ENCODE data around the gene COA8.

Gene COA8

DNA sequence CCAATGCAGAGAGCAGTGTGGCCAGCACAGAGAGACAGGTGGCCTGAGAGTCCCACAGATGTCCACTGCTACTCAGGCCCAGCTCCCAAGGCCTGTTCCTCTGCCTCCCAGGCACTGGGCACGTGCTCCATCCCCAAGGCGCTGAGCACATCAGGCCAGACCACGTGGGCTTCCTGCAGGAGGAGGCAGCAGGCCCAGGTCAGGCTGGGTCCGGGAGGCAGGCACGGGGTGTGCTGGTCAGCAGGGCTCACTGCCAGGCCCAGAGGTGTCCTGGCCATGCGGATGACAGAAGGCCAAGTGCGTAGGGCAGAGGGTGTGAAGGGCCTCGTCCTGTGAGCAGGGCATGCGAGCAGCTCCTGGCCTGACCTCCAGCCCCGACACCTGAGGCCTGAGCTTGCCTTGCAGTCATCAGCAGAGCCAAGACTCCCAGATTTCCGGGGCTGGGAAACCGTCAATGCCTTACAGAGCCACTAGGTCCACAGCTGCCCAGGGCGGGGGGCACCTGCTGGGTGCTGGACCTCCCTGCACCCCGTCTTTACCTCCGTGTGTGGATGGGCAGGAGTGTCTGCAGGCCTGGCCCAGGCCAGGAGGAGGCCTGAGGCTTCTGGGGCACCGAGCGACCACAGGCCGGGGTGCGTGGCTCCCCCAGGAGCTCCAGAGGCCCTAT lies 18.9 kb upstream of the COA8 start:
- TF ChIP-seq POLR2A (IDR thresholded peaks at IDR 0.05; ENCODE audit: low read depth, low read length), result no peak
- no peak for TF ChIP-seq TAF1 (IDR thresholded peaks at IDR 0.05; ENCODE audit: low read depth, low read length)
- no peak for TF ChIP-seq PAX5 (IDR thresholded peaks at IDR 0.05; ENCODE audit: insufficient read depth, low read length, severe bottlenecking)
- TF ChIP-seq POU2F2 (IDR thresholded peaks at IDR 0.05; ENCODE audit: low read depth, low read length), result no peak
- no peak for TF ChIP-seq SPI1 (IDR thresholded peaks at IDR 0.05; ENCODE audit: low read depth, low read length)
- TF ChIP-seq POLR2AphosphoS5 (IDR thresholded peaks at IDR 0.05; ENCODE audit: low read depth, low read length), result no peak
- FAIRE-seq (no peak), DNase-seq (ENCODE audit: insufficient read length, low spot score) (no peak)

GRCh38 chr14:103544388-103545218 lies 18.2 kb upstream of the COA8 start:
- no peak for DNase-seq (ENCODE audit: insufficient read length, low spot score)
- no peak for FAIRE-seq
- no peak for TF ChIP-seq POU2F2 (IDR thresholded peaks at IDR 0.05; ENCODE audit: low read depth, low read length)
- no peak for TF ChIP-seq TAF1 (IDR thresholded peaks at IDR 0.05; ENCODE audit: low read depth, low read length)
- TF ChIP-seq PAX5 (IDR thresholded peaks at IDR 0.05; ENCODE audit: insufficient read depth, low read length, severe bottlenecking), result no peak
- no peak for TF ChIP-seq POLR2A (IDR thresholded peaks at IDR 0.05; ENCODE audit: low read depth, low read length)
- TF ChIP-seq SPI1 (IDR thresholded peaks at IDR 0.05; ENCODE audit: low read depth, low read length), result no peak
- TF ChIP-seq POLR2AphosphoS5 (IDR thresholded peaks at IDR 0.05; ENCODE audit: low read depth, low read length), result no peak

- TF ChIP-seq POLR2A (IDR thresholded peaks at IDR 0.05; ENCODE audit: low read depth, low read length) (no peak), PAX5 (IDR thresholded peaks at IDR 0.05; ENCODE audit: insufficient read depth, low read length, severe bottlenecking) (no peak), POU2F2 (IDR thresholded peaks at IDR 0.05; ENCODE audit: low read depth, low read length) (no peak), TAF1 (IDR thresholded peaks at IDR 0.05; ENCODE audit: low read depth, low read length) (no peak), POLR2AphosphoS5 (IDR thresholded peaks at IDR 0.05; ENCODE audit: low read depth, low read length) (no peak), SPI1 (IDR thresholded peaks at IDR 0.05; ENCODE audit: low read depth, low read length) (no peak)
- DNase-seq (ENCODE audit: insufficient read length, low spot score) (no peak), FAIRE-seq (no peak)
Observed at GRCh38 chr14:103545219-103545914, 17.4 kb upstream of the COA8 start.

GRCh38 chr14:103545915-103546651 lies 16.7 kb upstream of the COA8 start:
- FAIRE-seq, result no peak
- TF ChIP-seq POLR2AphosphoS5 (IDR thresholded peaks at IDR 0.05; ENCODE audit: low read depth, low read length), result no peak
- no peak for TF ChIP-seq SPI1 (IDR thresholded peaks at IDR 0.05; ENCODE audit: low read depth, low read length)
- no peak for TF ChIP-seq TAF1 (IDR thresholded peaks at IDR 0.05; ENCODE audit: low read depth, low read length)
- TF ChIP-seq PAX5 (IDR thresholded peaks at IDR 0.05; ENCODE audit: insufficient read depth, low read length, severe bottlenecking), result no peak
- TF ChIP-seq POLR2A (IDR thresholded peaks at IDR 0.05; ENCODE audit: low read depth, low read length), result no peak
- no peak for TF ChIP-seq POU2F2 (IDR thresholded peaks at IDR 0.05; ENCODE audit: low read depth, low read length)

GRCh38 chr14:103546652-103547454 lies 15.9 kb upstream of the COA8 start:
- TF ChIP-seq SPI1 (IDR thresholded peaks at IDR 0.05; ENCODE audit: low read depth, low read length) (no peak), POLR2A (IDR thresholded peaks at IDR 0.05; ENCODE audit: low read depth, low read length) (no peak), POLR2AphosphoS5 (IDR thresholded peaks at IDR 0.05; ENCODE audit: low read depth, low read length) (no peak), POU2F2 (IDR thresholded peaks at IDR 0.05; ENCODE audit: low read depth, low read length) (no peak), TAF1 (IDR thresholded peaks at IDR 0.05; ENCODE audit: low read depth, low read length) (no peak), PAX5 (IDR thresholded peaks at IDR 0.05; ENCODE audit: insufficient read depth, low read length, severe bottlenecking) (no peak)
- FAIRE-seq (peak; percentile 94), DNase-seq (ENCODE audit: insufficient read length, low spot score) (peak; percentile 99)

More at GRCh38 chr14:103545915-103546651, 16.7 kb upstream of the COA8 start:
- DNase-seq (ENCODE audit: insufficient read length, low spot score), result no peak

GRCh38 chr14:103547455-103547940 lies 15.3 kb upstream of the COA8 start:
- no peak for TF ChIP-seq POU2F2 (IDR thresholded peaks at IDR 0.05; ENCODE audit: low read depth, low read length)
- no peak for TF ChIP-seq PAX5 (IDR thresholded peaks at IDR 0.05; ENCODE audit: insufficient read depth, low read length, severe bottlenecking)
- no peak for TF ChIP-seq SPI1 (IDR thresholded peaks at IDR 0.05; ENCODE audit: low read depth, low read length)
- no peak for TF ChIP-seq POLR2AphosphoS5 (IDR thresholded peaks at IDR 0.05; ENCODE audit: low read depth, low read length)
- no peak for TF ChIP-seq TAF1 (IDR thresholded peaks at IDR 0.05; ENCODE audit: low read depth, low read length)
- TF ChIP-seq POLR2A (IDR thresholded peaks at IDR 0.05; ENCODE audit: low read depth, low read length), result no peak
- DNase-seq (ENCODE audit: insufficient read length, low spot score), result no peak
- no peak for FAIRE-seq

DNA sequence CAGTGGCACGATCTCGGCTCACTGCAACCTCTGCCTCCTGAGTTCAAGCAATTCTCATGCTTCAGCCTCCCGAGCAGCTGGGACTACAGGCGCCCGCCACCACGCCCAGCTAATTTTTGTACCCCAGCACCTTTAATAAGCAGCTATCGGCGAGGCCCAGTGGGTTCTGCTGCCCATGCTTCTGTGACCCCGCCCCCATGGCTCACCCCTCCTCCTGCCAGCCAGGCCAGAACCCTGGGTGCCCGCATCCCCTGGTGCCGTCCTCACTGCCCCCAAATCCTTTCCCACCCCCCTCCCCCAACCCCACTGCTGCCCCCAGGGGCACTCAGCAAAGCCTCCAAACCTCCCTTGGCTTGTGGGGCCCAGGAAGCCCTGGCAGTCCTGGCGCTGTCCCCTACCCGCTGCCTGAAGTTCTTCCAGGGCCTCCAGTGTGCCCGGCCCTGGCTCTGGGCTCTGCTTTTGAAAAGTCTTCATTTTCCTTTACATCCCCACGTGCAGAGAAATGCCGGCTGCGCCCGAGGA lies 14.8 kb upstream of the COA8 start:
- FAIRE-seq (no peak), DNase-seq (ENCODE audit: insufficient read length, low spot score) (no peak)
- TF ChIP-seq PAX5 (IDR thresholded peaks at IDR 0.05; ENCODE audit: insufficient read depth, low read length, severe bottlenecking) (no peak), SPI1 (IDR thresholded peaks at IDR 0.05; ENCODE audit: low read depth, low read length) (no peak), POU2F2 (IDR thresholded peaks at IDR 0.05; ENCODE audit: low read depth, low read length) (no peak), POLR2A (IDR thresholded peaks at IDR 0.05; ENCODE audit: low read depth, low read length) (no peak), TAF1 (IDR thresholded peaks at IDR 0.05; ENCODE audit: low read depth, low read length) (no peak), POLR2AphosphoS5 (IDR thresholded peaks at IDR 0.05; ENCODE audit: low read depth, low read length) (no peak)

Measured in GM12891 (cell line).